ENCODE measurements around the gene FOXP1. TPM values are rescaled to one million over a fixed set of nuclear protein-coding genes. Genes with fewer than 3 reads are reported as not detected.

The FOXP1 gene
- total RNA-seq, 2 experiments from 2014 or later: 178 TPM

DNA sequence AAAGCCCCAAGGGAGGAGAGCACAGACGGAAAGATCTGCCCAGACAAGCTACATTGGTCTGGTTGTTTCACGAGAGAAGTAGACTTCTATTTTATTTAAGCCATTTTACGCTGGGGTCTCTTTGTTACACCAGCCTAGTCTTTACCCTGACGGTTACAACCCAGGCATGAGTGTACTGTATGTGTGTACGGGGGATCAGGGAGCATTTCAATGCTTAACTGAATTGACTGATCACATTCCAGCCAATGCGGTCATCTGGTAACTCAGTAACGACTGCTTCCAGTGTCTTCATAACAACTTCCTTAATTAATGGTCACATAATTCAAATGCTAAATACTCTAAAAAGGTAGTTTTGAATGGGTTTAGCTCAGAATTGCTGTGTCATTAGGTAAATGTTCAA, 288.6 kb downstream of the FOXP1 start:
- H3K27me3 Mint-ChIP-seq: no peaks in the 10 kb centered on the region
- H3K9me3 Mint-ChIP-seq: no peaks in the 10 kb centered on the region
- peaks cover 37% of the 10 kb centered on the region for H3K4me1 Mint-ChIP-seq
- no peak overlapping the region for H3K27ac Mint-ChIP-seq
- ATAC-seq (ENCODE audit: low read depth): no peak
- POLR2A ChIA-PET: no interaction called here
- DNase-seq: no peak
- H3K4me3 Mint-ChIP-seq: no peak overlapping the region
- peaks cover 42% of the 10 kb centered on the region for H3K36me3 Mint-ChIP-seq

DNA sequence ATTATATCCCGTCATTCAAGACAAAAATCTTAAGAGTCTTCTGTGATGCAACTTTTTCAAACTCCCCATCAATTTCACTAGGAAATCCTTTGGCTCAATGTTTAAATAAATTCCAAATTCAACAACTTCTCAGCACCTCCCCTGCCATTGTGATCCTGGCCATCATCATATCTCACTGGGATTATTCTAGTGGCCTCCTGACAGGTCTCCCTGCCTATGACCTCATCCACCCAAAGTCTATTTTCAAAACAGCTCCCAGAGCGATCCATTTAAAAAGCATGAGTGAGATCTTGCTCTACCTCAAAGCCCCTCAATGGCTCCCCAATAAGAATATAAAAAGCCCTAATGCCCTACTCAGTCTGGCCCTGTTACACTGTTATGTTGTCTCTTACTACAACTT, 293.2 kb downstream of the FOXP1 start:
- Mint-ChIP-seq H3K4me1 (peaks cover 25% of the 10 kb centered on the region), H3K9me3 (peaks cover 2% of the 10 kb centered on the region), H3K27ac (peak overlapping the region; percentile 2), H3K27me3 (no peaks in the 10 kb centered on the region), H3K4me3 (no peak overlapping the region), H3K36me3 (peaks cover 33% of the 10 kb centered on the region)
- ATAC-seq (ENCODE audit: low read depth) (no peak), DNase-seq (no peak)
- POLR2A ChIA-PET: no interaction called here

DNA sequence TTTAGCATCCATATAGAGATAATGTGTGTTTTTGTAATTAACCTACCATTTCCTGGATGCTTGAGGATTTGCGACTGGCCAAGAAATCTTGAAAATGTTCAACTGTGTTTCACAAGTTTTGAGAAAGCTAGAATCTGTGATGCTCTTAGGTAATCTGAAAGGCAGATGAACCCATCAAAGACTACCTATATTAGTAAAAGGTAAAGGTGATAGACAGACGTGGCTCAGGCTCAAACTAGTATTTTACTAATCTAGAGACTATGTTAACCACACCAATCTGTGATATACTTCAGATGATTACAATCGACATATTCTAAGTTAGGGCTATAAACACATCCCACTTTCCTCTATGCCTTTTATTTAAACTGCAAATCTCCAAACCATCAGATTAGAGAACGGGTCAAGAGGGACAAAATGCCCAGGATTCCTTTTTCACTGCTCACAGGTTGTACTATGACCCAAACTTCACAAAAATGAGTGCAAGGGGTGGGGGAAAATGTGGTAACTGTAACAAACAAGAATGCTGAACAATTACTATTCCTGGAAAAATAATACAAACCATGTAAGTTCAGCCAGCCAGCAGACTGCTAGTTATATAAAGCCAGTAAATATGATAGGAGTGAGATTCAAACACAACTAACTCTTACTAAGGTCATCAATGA, 295.1 kb downstream of the FOXP1 start:
- peaks cover 2% of the 10 kb centered on the region for H3K9me3 Mint-ChIP-seq
- H3K4me3 Mint-ChIP-seq: no peak overlapping the region
- H3K27me3 Mint-ChIP-seq: no peaks in the 10 kb centered on the region
- H3K36me3 Mint-ChIP-seq: peaks cover 24% of the 10 kb centered on the region
- DNase-seq: no peak
- H3K4me1 Mint-ChIP-seq: peaks cover 14% of the 10 kb centered on the region
- no peak for ATAC-seq (ENCODE audit: low read depth)
- H3K27ac Mint-ChIP-seq: no peak overlapping the region
- POLR2A ChIA-PET: no interaction called here

- POLR2A ChIA-PET: no interaction called here
- Mint-ChIP-seq H3K4me1 (peaks cover 15% of the 10 kb centered on the region), H3K9me3 (peaks cover 2% of the 10 kb centered on the region), H3K27ac (no peak overlapping the region), H3K4me3 (no peak overlapping the region), H3K27me3 (no peaks in the 10 kb centered on the region), H3K36me3 (peaks cover 13% of the 10 kb centered on the region)
- no peak for ATAC-seq (ENCODE audit: low read depth)
- no peak for DNase-seq
Observed at GRCh38 chr3:71285086-71285485, 298.4 kb downstream of the FOXP1 start.

DNA sequence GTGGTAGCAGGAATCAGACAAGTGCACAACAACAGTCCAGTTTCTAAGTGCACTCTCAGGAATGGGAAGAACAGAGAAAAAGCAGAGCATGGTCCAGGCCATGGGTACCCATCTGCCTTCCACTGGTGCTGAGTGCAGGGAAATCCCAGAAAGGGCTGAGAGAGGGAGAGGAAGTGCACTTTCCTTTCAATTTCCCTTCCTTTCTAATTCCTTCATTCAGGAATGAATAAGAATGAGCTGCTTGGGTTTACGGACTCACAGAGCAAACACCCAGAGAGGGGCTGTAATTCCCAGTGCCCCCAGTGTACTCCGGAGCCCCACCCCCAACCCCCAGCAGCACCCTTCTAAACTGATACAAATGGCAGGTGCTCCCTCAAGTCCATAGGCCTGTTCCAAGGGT, 300.6 kb downstream of the FOXP1 start:
- Mint-ChIP-seq H3K4me1 (peaks cover 4% of the 10 kb centered on the region), H3K27ac (no peak overlapping the region), H3K36me3 (peaks cover 6% of the 10 kb centered on the region), H3K9me3 (no peaks in the 10 kb centered on the region), H3K27me3 (no peaks in the 10 kb centered on the region), H3K4me3 (no peak overlapping the region)
- no peak for ATAC-seq (ENCODE audit: low read depth)
- DNase-seq: no peak
- POLR2A ChIA-PET: no interaction called here

DNA sequence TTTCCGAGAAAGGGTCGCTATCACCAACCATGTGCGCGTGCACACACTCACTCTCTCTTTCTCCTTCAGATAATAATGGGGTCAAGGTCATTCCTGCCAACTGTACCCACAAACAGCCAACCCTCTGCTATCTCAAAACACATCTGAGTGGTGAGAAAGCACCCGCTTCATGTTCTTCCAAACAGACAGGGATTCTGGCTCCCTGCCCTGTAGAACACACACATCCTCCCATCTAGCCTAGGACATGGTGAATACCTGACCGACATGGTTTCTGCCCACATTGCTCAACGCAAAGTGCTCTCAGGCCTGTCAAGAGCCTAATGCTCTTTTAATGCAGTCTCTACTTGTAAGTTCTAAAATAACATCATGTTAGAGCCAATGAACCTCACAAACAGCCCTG, 302.2 kb downstream of the FOXP1 start:
- H3K36me3 Mint-ChIP-seq: peaks cover 7% of the 10 kb centered on the region
- DNase-seq: no peak
- POLR2A ChIA-PET: no interaction called here
- no peak for ATAC-seq (ENCODE audit: low read depth)
- no peaks in the 10 kb centered on the region for H3K9me3 Mint-ChIP-seq
- no peak overlapping the region for H3K27ac Mint-ChIP-seq
- peaks cover 7% of the 10 kb centered on the region for H3K4me1 Mint-ChIP-seq
- H3K4me3 Mint-ChIP-seq: no peak overlapping the region
- H3K27me3 Mint-ChIP-seq: no peaks in the 10 kb centered on the region

DNA sequence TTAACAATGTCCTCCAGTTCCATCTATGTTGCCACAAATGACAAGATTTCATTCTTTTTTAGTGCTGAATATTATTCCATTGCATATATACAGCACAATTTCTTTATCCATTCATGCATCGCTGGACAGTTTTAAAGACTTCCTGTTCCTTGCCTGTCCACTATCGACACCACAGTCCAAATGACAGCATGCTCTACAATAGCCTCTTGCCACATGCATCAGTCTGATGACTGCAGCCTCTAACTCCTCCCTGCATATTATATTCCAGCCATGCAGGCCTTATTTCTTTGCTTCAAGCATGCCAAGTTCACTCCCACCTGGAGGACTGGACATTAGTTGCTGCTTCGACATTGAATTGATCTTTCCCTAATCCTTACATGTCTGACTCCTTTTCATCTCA, 306.2 kb downstream of the FOXP1 start:
- DNase-seq (no peak), ATAC-seq (ENCODE audit: low read depth) (no peak)
- H3K4me1 Mint-ChIP-seq: peaks cover 16% of the 10 kb centered on the region
- H3K4me3 Mint-ChIP-seq: no peak overlapping the region
- H3K9me3 Mint-ChIP-seq: no peaks in the 10 kb centered on the region
- H3K27ac Mint-ChIP-seq: no peak overlapping the region
- no peaks in the 10 kb centered on the region for H3K27me3 Mint-ChIP-seq
- POLR2A ChIA-PET: no interaction called here
- H3K36me3 Mint-ChIP-seq: peaks cover 14% of the 10 kb centered on the region

GRCh38 chr3:71276531-71276930, 307.0 kb downstream of the FOXP1 start:
- peaks cover 17% of the 10 kb centered on the region for H3K36me3 Mint-ChIP-seq
- DNase-seq: no peak
- H3K4me3 Mint-ChIP-seq: no peak overlapping the region
- H3K9me3 Mint-ChIP-seq: no peaks in the 10 kb centered on the region
- H3K4me1 Mint-ChIP-seq: peaks cover 19% of the 10 kb centered on the region
- POLR2A ChIA-PET: no interaction called here
- no peaks in the 10 kb centered on the region for H3K27me3 Mint-ChIP-seq
- no peak overlapping the region for H3K27ac Mint-ChIP-seq
- no peak for ATAC-seq (ENCODE audit: low read depth)

DNA sequence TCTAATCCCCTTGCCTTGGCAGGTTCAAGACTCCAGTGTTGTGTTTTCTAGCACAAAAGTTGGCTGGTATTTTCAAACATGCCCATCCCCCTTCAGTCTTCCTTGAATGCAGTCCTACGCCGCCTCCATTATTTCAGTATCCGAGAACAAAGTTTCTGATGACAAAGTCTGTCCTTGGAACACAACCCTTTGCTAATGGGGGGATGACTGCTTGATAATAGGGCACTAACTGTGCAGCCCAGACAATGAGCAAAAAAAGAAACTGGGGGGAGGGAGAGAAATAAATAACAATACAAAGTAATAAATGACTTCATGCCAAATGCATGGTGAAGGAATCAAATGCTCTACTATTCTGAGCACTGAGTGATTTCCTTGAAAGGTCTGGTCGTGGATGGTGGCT, 310.1 kb downstream of the FOXP1 start:
- Mint-ChIP-seq H3K27me3 (no peaks in the 10 kb centered on the region), H3K4me1 (peaks cover 34% of the 10 kb centered on the region), H3K27ac (no peak overlapping the region), H3K36me3 (peaks cover 14% of the 10 kb centered on the region), H3K4me3 (no peak overlapping the region), H3K9me3 (no peaks in the 10 kb centered on the region)
- POLR2A ChIA-PET: no interaction called here
- no peak for ATAC-seq (ENCODE audit: low read depth)
- DNase-seq: no peak

- no peak overlapping the region for H3K27ac Mint-ChIP-seq
- H3K36me3 Mint-ChIP-seq: peaks cover 17% of the 10 kb centered on the region
- H3K4me3 Mint-ChIP-seq: no peak overlapping the region
- POLR2A ChIA-PET: no interaction called here
- no peaks in the 10 kb centered on the region for H3K27me3 Mint-ChIP-seq
- no peaks in the 10 kb centered on the region for H3K9me3 Mint-ChIP-seq
- peaks cover 35% of the 10 kb centered on the region for H3K4me1 Mint-ChIP-seq
- DNase-seq (no peak), ATAC-seq (ENCODE audit: low read depth) (no peak)
Observed at GRCh38 chr3:71271596-71271995, 311.9 kb downstream of the FOXP1 start.

- no peaks in the 10 kb centered on the region for H3K9me3 Mint-ChIP-seq
- ATAC-seq (ENCODE audit: low read depth) (peak; percentile 75), DNase-seq (no peak)
- H3K4me3 Mint-ChIP-seq: peak overlapping the region; percentile 60
- POLR2A ChIA-PET: interaction anchor here (0.6 to 1.8 kb wide), 4 partner anchors 43 to 182 kb away, joined by 3 to 4 read pairs (median 4); no protein-coding TSS in a partner anchor
- peaks cover 22% of the 10 kb centered on the region for H3K36me3 Mint-ChIP-seq
- peaks cover 43% of the 10 kb centered on the region for H3K4me1 Mint-ChIP-seq
- peak overlapping the region; percentile 69 for H3K27ac Mint-ChIP-seq
- no peaks in the 10 kb centered on the region for H3K27me3 Mint-ChIP-seq
Observed at GRCh38 chr3:71269906-71270305, 313.6 kb downstream of the FOXP1 start.

GRCh38 chr3:71268462-71268999, 315.0 kb downstream of the FOXP1 start:
- no peak for DNase-seq
- Mint-ChIP-seq H3K36me3 (peaks cover 22% of the 10 kb centered on the region), H3K9me3 (no peaks in the 10 kb centered on the region), H3K27ac (no peak overlapping the region), H3K4me1 (peaks cover 51% of the 10 kb centered on the region), H3K27me3 (no peaks in the 10 kb centered on the region), H3K4me3 (no peak overlapping the region)
- ATAC-seq (ENCODE audit: low read depth): no peak
- POLR2A ChIA-PET: interaction anchor here (1.8 kb wide), 1 partner anchor 41 kb away, joined by 4 read pairs; no protein-coding TSS in a partner anchor

DNA sequence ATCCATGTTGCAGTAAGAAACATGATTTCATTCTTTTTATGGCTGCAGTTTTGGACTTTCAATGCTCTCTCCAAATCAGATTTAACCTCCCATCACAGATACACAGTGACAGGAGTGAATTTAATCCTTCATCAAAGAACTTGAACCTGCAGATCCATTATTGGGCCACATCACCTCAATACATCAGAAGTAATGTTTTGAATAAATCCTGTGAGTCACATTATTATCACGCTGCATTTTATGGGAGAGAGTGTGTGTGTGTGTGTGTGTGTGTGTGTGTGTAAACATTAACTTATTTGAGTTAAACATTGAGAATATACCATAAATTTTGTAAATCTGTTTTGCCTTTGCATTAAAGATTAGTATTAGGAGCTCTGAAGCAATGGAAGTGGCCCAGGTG, 316.7 kb downstream of the FOXP1 start:
- Mint-ChIP-seq H3K27me3 (no peaks in the 10 kb centered on the region), H3K9me3 (no peaks in the 10 kb centered on the region), H3K4me1 (peaks cover 60% of the 10 kb centered on the region), H3K4me3 (no peak overlapping the region), H3K27ac (no peak overlapping the region), H3K36me3 (peaks cover 17% of the 10 kb centered on the region)
- no peak for DNase-seq
- POLR2A ChIA-PET: interaction anchor here (0.6 to 1.0 kb wide), 2 partner anchors 34 to 40 kb away, joined by 3 read pairs; no protein-coding TSS in a partner anchor
- ATAC-seq (ENCODE audit: low read depth): no peak

- H3K4me3 Mint-ChIP-seq: peak overlapping the region; percentile 66
- POLR2A ChIA-PET: interaction anchor here (1.0 to 1.3 kb wide), 3 partner anchors 14 to 44 kb away, joined by 3 read pairs; no protein-coding TSS in a partner anchor
- H3K36me3 Mint-ChIP-seq: peaks cover 14% of the 10 kb centered on the region
- peaks cover 53% of the 10 kb centered on the region for H3K4me1 Mint-ChIP-seq
- DNase-seq (no peak), ATAC-seq (ENCODE audit: low read depth) (no peak)
- H3K27me3 Mint-ChIP-seq: no peaks in the 10 kb centered on the region
- peak overlapping the region; percentile 82 for H3K27ac Mint-ChIP-seq
- H3K9me3 Mint-ChIP-seq: no peaks in the 10 kb centered on the region
Observed at GRCh38 chr3:71265365-71265915, 318.1 kb downstream of the FOXP1 start.
